Keratinocyte (primary cell): ENCODE data around the gene TSR3. TPM values are rescaled to one million over a fixed set of nuclear protein-coding genes. Genes with fewer than 3 reads are reported as not detected.

ENCODE experiments used
- DNase-seq: peaks from one replicate; pipeline ENCODE4 v3.0.0-alpha.2; 2011; ENCODE audit warnings: low read depth, missing footprints, low spot score
- FAIRE-seq: peaks from 2 replicates; lab custom pipeline; 2011; peaks lifted over from hg19 to GRCh38; lab: Jason Lieb, UNC
- H2AFZ ChIP-seq: 2 replicates; pipeline ENCODE4 v1.6.0; 2012; ENCODE audit warnings: low read length, control low read depth, inconsistent platforms; ENCODE audit not compliant: control insufficient read depth
- H3K27ac ChIP-seq: 2 replicates; pipeline ENCODE4 v1.5.1; 2011; ENCODE audit warnings: low read length; ENCODE audit not compliant: control insufficient read depth, insufficient read depth
- H3K27me3 ChIP-seq: 3 replicates; pipeline ENCODE4 v1.6.0; 2011; ENCODE audit warnings: low read length; ENCODE audit not compliant: control insufficient read depth, insufficient read depth; ENCODE audit errors: extremely low read depth
- H3K36me3 ChIP-seq, 2 experiments: 2 replicates in 1 of 2; 3 replicates in 1 of 2; pipeline ENCODE4 v1.5.1; 2011; ENCODE audit warnings: low read length in 2 of 2, mild to moderate bottlenecking in 1 of 2; ENCODE audit not compliant: control insufficient read depth in 2 of 2, insufficient read depth in 2 of 2; ENCODE audit errors: extremely low read depth in 1 of 2
- H3K4me1 ChIP-seq: 3 replicates; pipeline ENCODE4 v1.5.1; 2011; ENCODE audit warnings: low read length; ENCODE audit not compliant: control insufficient read depth, insufficient read depth; ENCODE audit errors: extremely low read depth
- H3K4me2 ChIP-seq: 3 replicates; pipeline ENCODE4 v1.6.0; 2011; ENCODE audit warnings: low read depth, low read length; ENCODE audit not compliant: control insufficient read depth, insufficient read depth; ENCODE audit errors: extremely low read depth
- H3K4me3 ChIP-seq, 3 experiments: fragments of 200-600 bp in 1 of 3; sonication (generic) in 1 of 3; 2 replicates in 2 of 3; 3 replicates in 1 of 3; pipeline ENCODE4 v1.5.1; 2011 to 2016; ENCODE audit warnings: low read length in 3 of 3, mild to moderate bottlenecking in 3 of 3, control low read depth in 2 of 3, inconsistent platforms in 1 of 3, low read depth in 1 of 3, mixed read lengths in 1 of 3, mixed run types in 1 of 3, moderate library complexity in 1 of 3; ENCODE audit not compliant: control insufficient read depth in 2 of 3, insufficient read depth in 2 of 3; ENCODE audit errors: extremely low read depth in 1 of 3
- H3K79me2 ChIP-seq: 2 replicates; pipeline ENCODE4 v1.6.0; 2012; ENCODE audit warnings: low read length; ENCODE audit not compliant: control insufficient read depth, insufficient read depth
- H3K9ac ChIP-seq: 3 replicates; pipeline ENCODE4 v1.6.0; 2011; ENCODE audit warnings: low read length; ENCODE audit not compliant: control insufficient read depth, insufficient read depth; ENCODE audit errors: extremely low read depth
- H3K9me1 ChIP-seq: 3 replicates; pipeline ENCODE4 v1.6.0; 2011; ENCODE audit warnings: low read length; ENCODE audit not compliant: control insufficient read depth, insufficient read depth; ENCODE audit errors: extremely low read depth
- H3K9me3 ChIP-seq: 2 replicates; pipeline ENCODE4 v1.5.1; 2012; ENCODE audit warnings: low read depth, low read length; ENCODE audit not compliant: control insufficient read depth
- H4K20me1 ChIP-seq: 3 replicates; pipeline ENCODE4 v1.6.0; 2011; ENCODE audit warnings: low read length; ENCODE audit not compliant: control insufficient read depth, insufficient read depth; ENCODE audit errors: extremely low read depth
- CTCF ChIP-seq, 3 experiments: IDR thresholded peaks in 1 of 3; conservative IDR thresholded peaks in 1 of 3; optimal IDR thresholded peaks in 1 of 3; 2 replicates in 2 of 3; 3 replicates in 1 of 3; pipeline versions ENCODE3 to v1.5.1; 2011; ENCODE audit warnings: low read length in 3 of 3, mild to moderate bottlenecking in 3 of 3, moderate library complexity in 2 of 3, control low read depth in 1 of 3, inconsistent platforms in 1 of 3; ENCODE audit not compliant: insufficient read depth in 2 of 3; ENCODE audit errors: extremely low read depth in 1 of 3
- EZH2 ChIP-seq: IDR thresholded peaks from one replicate; pipeline ENCODE4 v1.6.1; 2012; ENCODE audit warnings: inconsistent platforms, mild to moderate bottlenecking, low read length, moderate library complexity
- dilution Hi-C: fragments of 300-500 bp; cut with MboI; formaldehyde crosslinking; loops from one replicate; pipeline ENCODE4 v1.7.0; 2020; ENCODE audit warnings: low sequenced_read_pairs; ENCODE audit not compliant: extremely low pct_ligation_motif_present
- polyA plus RNA-seq, 5 experiments: library from polyadenylated mRNA; depleted of rRNA in 3 of 5; stranded (reverse) in 3 of 5; stranded (forward) in 1 of 5; unstranded in 1 of 5; fragments of >200 nt; gene quantifications; 1 replicate in 1 of 5; 2 replicates in 3 of 5; 3 replicates in 1 of 5; pipeline versions ENCODE4 v1.2.1 to v1.2.3, GENCODE V29; 2011 to 2012; ENCODE audit warnings: missing spikeins in 2 of 5, low read depth in 1 of 5, low replicate concordance in 1 of 5

Gene TSR3
- polyA plus RNA-seq, 1 donor (not counting 4 experiments of a cell fraction or from before 2014, with no cell fraction given), result 33.0 TPM

- Histone ChIP-seq H3K36me3 (no peaks in the 10 kb centered on the region), H4K20me1 (no peaks in the 10 kb centered on the region), H3K9me1 (no peaks in the 10 kb centered on the region), H2AFZ (no peak overlapping the region), H3K4me3 (no peak overlapping the region), H3K27me3 (no peaks in the 10 kb centered on the region), H3K27ac (no peak overlapping the region), H3K9me3 (no peaks in the 10 kb centered on the region), H3K4me2 (no peak overlapping the region), H3K9ac (no peak overlapping the region), H3K4me1 (peaks cover 7% of the 10 kb centered on the region), H3K79me2 (no peaks in the 10 kb centered on the region)
- no peak for DNase-seq
- dilution Hi-C loops, result no loop called here
- no peak for FAIRE-seq
- TF ChIP-seq EZH2 (no peak), CTCF (optimal IDR thresholded peaks at IDR 0.05 in 1 of 3, IDR thresholded peaks at IDR 0.05 in 1 of 3, conservative IDR thresholded peaks at IDR 0.05 in 1 of 3; ENCODE audit: extremely low read depth in 1 of 3, insufficient read depth in 2 of 3, low read length in 3 of 3) (no peak)
These were observed 24.2 kb upstream of the TSR3 start for GRCh38 chr16:1375741-1376410.

GRCh38 chr16:1375298-1375640 lies 23.6 kb upstream of the TSR3 start:
- H3K4me2 ChIP-seq, result no peak overlapping the region
- H4K20me1 ChIP-seq, result no peaks in the 10 kb centered on the region
- no peak overlapping the region for H3K27ac ChIP-seq
- no peak overlapping the region for H2AFZ ChIP-seq
- no peak for DNase-seq
- dilution Hi-C loops, result no loop called here
- no peak for FAIRE-seq
- TF ChIP-seq EZH2, result no peak
- no peak for TF ChIP-seq CTCF (optimal IDR thresholded peaks at IDR 0.05 in 1 of 3, IDR thresholded peaks at IDR 0.05 in 1 of 3, conservative IDR thresholded peaks at IDR 0.05 in 1 of 3; ENCODE audit: extremely low read depth in 1 of 3, insufficient read depth in 2 of 3, low read length in 3 of 3)
- no peak overlapping the region for H3K9ac ChIP-seq
- H3K36me3 ChIP-seq, result no peaks in the 10 kb centered on the region
- no peaks in the 10 kb centered on the region for H3K27me3 ChIP-seq
- peaks cover 7% of the 10 kb centered on the region for H3K4me1 ChIP-seq
- no peaks in the 10 kb centered on the region for H3K9me1 ChIP-seq
- no peaks in the 10 kb centered on the region for H3K79me2 ChIP-seq
- no peaks in the 10 kb centered on the region for H3K9me3 ChIP-seq
- H3K4me3 ChIP-seq, result no peak overlapping the region
